HG03066 (cell line): ENCODE results near the gene OS9.

Source experiments
- ATAC-seq: cut with Tn5 transposase; IDR thresholded peaks from one replicate; pipeline ENCODE4 v1.9.1; 2021; ENCODE audit warnings: low read depth; ENCODE audit not compliant: unreplicated experiment

The OS9 gene

GRCh38 chr12:57750561-57751431 is 56.9 kb downstream of the OS9 start:
- ATAC-seq, result no peak

DNA sequence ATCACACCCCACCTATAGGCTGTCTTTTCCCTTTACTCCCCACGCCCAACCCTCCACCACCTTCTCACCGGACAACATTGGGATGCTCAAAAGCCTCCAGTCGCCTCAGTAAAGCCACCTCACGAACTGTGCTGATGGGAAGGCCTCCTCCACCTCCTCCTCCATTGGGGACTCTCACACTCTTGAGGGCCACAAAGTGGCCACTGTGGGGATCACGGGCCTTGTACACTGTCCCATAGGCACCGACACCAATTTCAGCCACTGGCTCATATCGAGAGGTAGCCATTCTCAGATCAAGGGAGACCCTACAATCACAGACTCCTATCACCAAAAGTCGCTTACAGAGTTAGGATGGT is 57.5 kb downstream of the OS9 start:
- ATAC-seq, result no peak

GRCh38 chr12:57751788-57752667 is 58.1 kb downstream of the OS9 start, which contains the start of gene CDK4:
Gene CDK4, minus strand, starts transcription at chr12:57752310. Its CDS starts 593 bp downstream, at chr12:57751717.
- peak; percentile 62 for ATAC-seq

DNA sequence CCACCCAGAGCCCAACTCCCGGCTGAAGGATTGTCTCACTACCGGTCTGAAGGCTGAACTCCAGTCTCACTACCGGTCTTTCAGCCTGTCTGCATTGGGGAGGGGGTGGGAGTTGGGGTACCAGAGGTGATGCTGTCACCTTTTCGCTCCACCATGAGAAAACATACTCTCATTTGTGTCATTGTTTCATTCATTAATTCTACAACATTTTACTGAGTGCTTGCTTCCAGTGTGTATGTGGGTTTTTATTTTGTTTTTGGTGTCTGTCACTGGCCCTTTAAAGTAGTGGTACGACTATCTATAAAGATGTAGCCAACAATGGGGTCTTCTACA is 58.7 kb downstream of the OS9 start:
- ATAC-seq, result no peak

- no peak for ATAC-seq
These were observed 59.9 kb downstream of the OS9 start for GRCh38 chr12:57753756-57754337.

- peak; percentile 35 for ATAC-seq
These were observed 60.7 kb downstream of the OS9 start, which contains the start of gene MARCHF9 for GRCh38 chr12:57754411-57755193. Gene MARCHF9, plus strand, starts transcription at chr12:57755103. Its CDS starts 426 bp downstream, at chr12:57755529.

DNA sequence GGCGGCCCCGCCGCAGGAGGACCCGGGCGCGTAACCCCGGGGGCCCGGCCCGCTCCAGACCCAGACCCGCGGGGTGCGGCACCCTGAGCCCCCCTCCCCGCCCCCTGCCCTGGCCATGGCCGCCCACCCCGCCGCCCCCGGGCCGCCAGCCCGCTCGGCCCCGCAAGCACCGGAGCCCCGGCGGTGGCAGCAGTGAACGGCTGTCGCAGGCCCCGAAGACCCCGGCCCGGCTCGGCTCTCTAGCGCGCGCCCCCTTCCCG is 61.2 kb downstream of the OS9 start:
- ATAC-seq, result no peak

GRCh38 chr12:57755454-57756372 is 61.8 kb downstream of the OS9 start:
- ATAC-seq, result no peak

- ATAC-seq, result no peak
These were observed 62.7 kb downstream of the OS9 start for GRCh38 chr12:57756406-57757341.

DNA sequence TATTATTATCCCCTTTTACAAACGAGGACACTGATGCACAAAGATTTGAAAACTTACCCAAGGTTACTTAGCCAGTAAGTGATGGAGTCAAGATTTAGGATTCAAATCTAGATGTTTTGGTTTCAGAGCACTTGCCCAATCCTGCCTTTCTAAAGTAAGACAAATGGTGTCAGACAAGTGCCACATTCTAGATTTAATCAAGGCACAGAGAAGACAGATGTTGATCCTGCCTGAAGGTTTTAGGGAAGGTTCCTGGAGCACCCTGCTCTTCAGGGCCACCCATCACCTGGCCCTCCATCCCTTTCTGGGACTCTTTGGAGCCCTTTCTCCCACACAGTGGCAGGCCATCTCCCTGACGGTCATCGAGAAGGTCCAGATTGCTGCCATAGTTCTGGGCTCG is 63.8 kb downstream of the OS9 start:
- no peak for ATAC-seq

DNA sequence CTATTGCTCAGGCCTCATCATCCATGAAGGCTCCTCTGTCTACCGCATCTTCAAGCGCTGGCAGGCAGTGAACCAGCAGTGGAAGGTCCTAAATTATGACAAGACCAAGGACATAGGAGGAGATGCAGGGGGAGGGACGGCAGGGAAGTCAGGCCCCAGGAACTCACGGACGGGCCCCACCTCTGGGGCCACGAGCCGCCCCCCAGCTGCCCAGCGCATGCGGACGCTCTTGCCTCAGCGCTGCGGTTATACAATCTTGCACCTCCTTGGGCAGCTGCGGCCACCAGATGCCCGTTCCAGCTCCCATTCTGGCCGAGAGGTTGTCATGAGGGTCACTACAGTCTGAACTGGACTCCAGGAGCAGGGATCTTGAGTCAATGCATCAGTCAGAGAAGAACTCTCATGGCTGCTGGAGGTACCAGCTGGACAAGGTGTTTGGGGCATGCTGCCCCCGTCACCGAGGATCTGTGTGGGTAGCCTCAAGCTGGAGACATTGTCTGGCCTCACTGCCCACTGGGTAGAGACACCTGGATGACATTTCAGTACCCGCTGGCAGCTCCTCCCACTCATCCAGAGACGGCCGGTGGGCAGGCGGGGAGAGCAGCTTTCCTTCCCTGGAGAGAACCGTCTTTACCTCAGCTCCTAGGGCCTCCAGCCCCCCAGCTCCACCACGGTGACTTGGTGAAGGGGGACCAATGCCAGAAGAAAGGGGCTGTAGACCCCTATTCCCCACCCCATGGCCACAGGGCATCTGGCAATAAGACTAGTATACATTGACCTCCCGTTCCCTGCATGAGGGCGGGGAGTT is 64.8 kb downstream of the OS9 start:
- ATAC-seq, result no peak

DNA sequence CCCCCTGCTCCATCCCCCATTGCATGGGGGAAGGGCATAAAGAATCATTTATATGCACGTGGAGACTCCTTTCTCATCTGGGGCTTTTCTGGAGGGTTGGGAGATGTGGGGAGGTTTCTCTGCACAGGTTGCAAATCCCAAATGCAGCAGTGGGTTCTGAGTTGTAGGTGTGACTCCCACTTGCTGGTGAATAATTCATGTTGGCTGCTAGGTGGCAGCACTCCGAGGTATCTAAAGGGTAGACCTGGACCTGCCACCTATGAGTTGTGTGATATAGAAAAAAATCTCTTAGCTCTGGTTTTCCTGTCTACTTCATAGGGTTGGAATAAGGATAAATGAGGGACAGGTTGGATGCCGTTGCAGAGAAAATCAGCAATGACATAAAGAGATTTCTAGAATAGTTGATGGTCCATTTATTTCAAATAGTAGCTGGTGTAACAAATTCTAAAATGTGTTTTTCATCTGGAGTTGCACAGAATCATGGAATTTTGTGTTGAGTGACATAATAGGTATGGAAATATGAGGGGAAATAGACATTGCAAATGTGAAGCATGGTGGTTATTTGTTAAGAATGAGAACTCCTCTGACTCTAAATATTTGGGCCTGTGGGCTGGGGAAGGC is 65.5 kb downstream of the OS9 start:
- ATAC-seq, result no peak

DNA sequence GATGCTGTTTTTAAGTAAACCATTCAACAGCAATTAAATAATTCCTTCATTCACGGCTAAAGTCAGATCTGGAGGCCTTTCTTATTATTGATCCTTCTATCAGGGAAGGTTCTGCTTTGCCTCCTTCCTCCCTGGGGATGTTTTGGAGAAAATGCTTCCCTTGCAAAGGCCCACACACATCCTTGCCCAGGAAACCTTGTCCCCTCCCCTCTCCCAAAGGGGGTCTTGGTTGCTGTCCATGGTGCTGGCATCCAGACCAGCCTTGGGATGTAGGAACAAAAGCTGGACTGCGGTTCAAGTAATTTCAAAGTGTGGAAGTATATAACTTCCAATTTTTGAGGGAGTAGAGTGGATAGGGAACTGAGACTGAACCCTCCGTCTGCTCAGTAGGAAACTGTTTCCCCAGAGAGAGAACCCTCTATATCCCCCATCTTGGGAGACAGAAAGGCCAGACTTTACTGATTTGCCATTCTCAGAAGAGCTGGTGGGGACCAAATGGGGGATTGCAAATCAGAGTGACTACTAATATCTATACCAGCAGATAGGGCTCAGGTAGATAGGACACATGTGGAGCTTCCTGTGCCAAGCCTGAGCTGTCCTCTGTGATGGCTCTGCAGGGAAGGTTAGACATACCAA is 66.5 kb downstream of the OS9 start:
- no peak for ATAC-seq

GRCh38 chr12:57761391-57761998 is 67.6 kb downstream of the OS9 start:
- no peak for ATAC-seq

DNA sequence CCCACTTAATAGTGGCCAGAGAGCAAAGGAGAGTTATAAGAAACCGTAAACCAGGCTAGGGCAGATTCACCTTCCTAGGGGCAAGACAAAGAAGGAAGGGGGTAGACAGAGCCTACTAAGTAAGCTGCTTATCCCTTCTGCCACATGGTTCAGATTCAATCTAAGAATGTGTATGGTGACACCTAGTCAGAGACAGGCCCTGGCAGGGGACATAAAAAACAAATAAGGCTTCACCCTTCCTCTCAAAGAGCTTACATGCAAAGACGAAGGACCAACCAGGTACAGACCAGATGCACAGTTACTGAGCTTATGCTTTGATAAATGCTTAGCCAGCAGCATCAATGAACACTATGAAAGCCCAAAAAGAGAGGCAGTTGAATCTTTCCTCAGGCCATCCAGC is 68.5 kb downstream of the OS9 start:
- ATAC-seq, result no peak

- ATAC-seq, result no peak
These were observed 70.1 kb downstream of the OS9 start for GRCh38 chr12:57763881-57764661.
